K562 (cell line): ENCODE results near the gene ZNF146. TPM values are rescaled to one million over a fixed set of nuclear protein-coding genes. Genes with fewer than 3 reads are reported as not detected.

Experiments used
- ATAC-seq: fragments of 200-7000 bp; cut with Tn5 transposase; 3 replicates; pipeline ENCODE4 v1.9.1; 2020; ENCODE audit warnings: moderate library complexity
- BruUV-seq: library from RNA; stranded (reverse); fragments of 400-500 nt; replicated peaks from 2 replicates; lab custom pipeline; 2021; lab: Mats Ljungman, UMichigan
- CTCF ChIA-PET: fragments of 300-600 bp; formaldehyde crosslinking; extraction: SDS; loops from one replicate; lab custom pipeline; 2021; ENCODE audit warnings: low intra/inter-chr PET ratio; lab: Yijun Ruan, JAX
- POLR2A ChIA-PET: fragments of 300-600, 350-650 bp; sonication (Branson Sonifier 250); formaldehyde crosslinking; extraction: SDS; loops from one replicate; lab custom pipeline; 2021; ENCODE audit warnings: antibody characterized with exemption, inconsistent platforms; lab: Yijun Ruan, JAX
- DNase-seq, 4 experiments: peaks; one replicate each; pipeline versions ENCODE4 v3.0.0 to v3.0.0-alpha.2; 2011 to 2018; ENCODE audit warnings: low spot score in 3 of 4, mixed read lengths in 3 of 4; ENCODE audit errors: extremely low read depth in 1 of 4
- FAIRE-seq: peaks from 2 replicates; lab custom pipeline; 2011; peaks lifted over from hg19 to GRCh38; lab: Jason Lieb, UNC
- H2AFZ ChIP-seq: 2 replicates; pipeline ENCODE4 v1.6.0; 2011; ENCODE audit warnings: low read depth, low read length, control low read depth, inconsistent platforms
- H3K27ac ChIP-seq: fragments of 200-600 bp; 3 replicates; pipeline ENCODE4 v1.8.0; 2011; ENCODE audit warnings: low read depth, mild to moderate bottlenecking, control low read depth, inconsistent platforms, low read length, moderate library complexity, mixed read lengths; ENCODE audit errors: extremely low read depth
- H3K27me3 ChIP-seq, 2 experiments: fragments of 300-600 bp in 1 of 2; 2 replicates in 1 of 2; 3 replicates in 1 of 2; pipeline versions ENCODE4 v1.6.0 to v1.8.0; 2011; ENCODE audit warnings: inconsistent platforms in 2 of 2, low read length in 2 of 2, mild to moderate bottlenecking in 1 of 2, mixed read lengths in 1 of 2, moderate library complexity in 1 of 2; ENCODE audit not compliant: control insufficient read depth in 2 of 2, insufficient read depth in 2 of 2
- H3K36me3 ChIP-seq: fragments of 300-600 bp; 3 replicates; pipeline ENCODE4 v1.8.0; 2011; ENCODE audit warnings: mild to moderate bottlenecking, low read length, inconsistent platforms; ENCODE audit not compliant: control insufficient read depth, insufficient read depth
- H3K4me1 ChIP-seq, 2 experiments: fragments of 200-600 bp in 1 of 2; replicated peaks in 1 of 2; 2 replicates in 1 of 2; 3 replicates in 1 of 2; pipeline versions ENCODE4 v1.5.1 to v1.8.0; 2011; ENCODE audit warnings: inconsistent platforms in 2 of 2, low read length in 2 of 2, mild to moderate bottlenecking in 1 of 2, mixed read lengths in 1 of 2, moderate library complexity in 1 of 2; ENCODE audit not compliant: control insufficient read depth in 2 of 2, insufficient read depth in 2 of 2
- H3K4me2 ChIP-seq: 2 replicates; pipeline ENCODE4 v1.6.1; 2011; ENCODE audit warnings: low read length, control low read depth, inconsistent platforms, mixed read lengths; ENCODE audit not compliant: insufficient read depth
- H3K4me3 ChIP-seq: fragments of 200-600 bp; sonication (generic), shearing (Covaris generic); 2 replicates; pipeline ENCODE4 v1.5.1; 2016; ENCODE audit warnings: control low read depth, inconsistent platforms
- H3K79me2 ChIP-seq: fragments of 200-600 bp; 3 replicates; pipeline ENCODE4 v1.8.0; 2011; ENCODE audit warnings: low read length, inconsistent platforms; ENCODE audit not compliant: control insufficient read depth, insufficient read depth
- H3K9ac ChIP-seq, 2 experiments: 2 replicates each; pipeline versions ENCODE4 v1.6.0 to v1.6.1; 2011; ENCODE audit warnings: low read depth in 2 of 2, low read length in 2 of 2, control low read depth in 1 of 2, inconsistent platforms in 1 of 2, mild to moderate bottlenecking in 1 of 2, mixed read lengths in 1 of 2; ENCODE audit not compliant: insufficient read depth in 1 of 2
- H3K9me1 ChIP-seq: one replicate; pipeline ENCODE4 v1.6.0; 2011; ENCODE audit warnings: inconsistent platforms, mild to moderate bottlenecking, low read length, moderate library complexity; ENCODE audit not compliant: control insufficient read depth, insufficient read depth
- H3K9me3 ChIP-seq: replicated peaks from 2 replicates; pipeline ENCODE4 v1.5.1; 2011; ENCODE audit warnings: low read depth, low read length, inconsistent platforms; ENCODE audit not compliant: control insufficient read depth, insufficient read depth
- H4K20me1 ChIP-seq: replicated peaks from 2 replicates; pipeline ENCODE4 v1.6.1; 2011; ENCODE audit warnings: low read length, inconsistent platforms, mixed read lengths; ENCODE audit not compliant: control insufficient read depth, insufficient read depth
- AFF4 ChIP-seq: sonication (generic); formaldehyde crosslinking; IDR thresholded peaks from 2 replicates; pipeline ENCODE4 v1.8.0; 2023; ENCODE audit warnings: mild to moderate bottlenecking, missing genetic modification reagents
- CHD1 ChIP-seq: fragments of 200-600 bp; sonication (generic); IDR thresholded peaks from one replicate; pipeline ENCODE4 v1.6.1; 2012; ENCODE audit warnings: mild to moderate bottlenecking, moderate library complexity, low read length, inconsistent platforms
- ELF1 ChIP-seq: fragments of 200-800 bp; sonication (Bioruptor generic); IDR thresholded peaks from 2 replicates; pipeline ENCODE4 v1.6.1; 2016; ENCODE audit warnings: missing genetic modification characterization, missing compliant biosample characterization
- HLTF ChIP-seq: fragments of 450-650 bp; IDR thresholded peaks from 2 replicates; pipeline ENCODE4 v1.6.1; 2016
- L3MBTL2 ChIP-seq: fragments of 450-650 bp; IDR thresholded peaks from 2 replicates; pipeline ENCODE4 v1.6.1; 2016; ENCODE audit warnings: mild to moderate bottlenecking, moderate library complexity
- NCOA2 ChIP-seq, 2 experiments: fragments of 450-650 bp; IDR thresholded peaks; 2 replicates each; pipeline ENCODE4 v1.6.1; 2018; ENCODE audit warnings: mild to moderate bottlenecking in 2 of 2, moderate library complexity in 1 of 2; ENCODE audit not compliant: partially characterized antibody in 2 of 2
- NFRKB ChIP-seq: fragments of 450-650 bp; IDR thresholded peaks from 2 replicates; pipeline ENCODE4 v1.6.1; 2016; ENCODE audit warnings: low read depth
- SMAD2 ChIP-seq: fragments of 150-350 bp; IDR thresholded peaks from 2 replicates; pipeline ENCODE4 v1.6.1; 2014; ENCODE audit warnings: low read depth, mild to moderate bottlenecking, low read length
- SMARCC2 ChIP-seq: fragments of 450-650 bp; IDR thresholded peaks from 2 replicates; pipeline ENCODE4 v1.6.1; 2017; ENCODE audit warnings: antibody characterized with exemption, moderate library complexity, mild to moderate bottlenecking, low read depth
- ZBTB26 ChIP-seq: fragments of 450-650 bp; formaldehyde crosslinking; IDR thresholded peaks from 2 replicates; pipeline ENCODE4 v1.4.0; 2022; ENCODE audit warnings: missing genetic modification characterization
- ZFX ChIP-seq: sonication (generic); formaldehyde crosslinking; IDR thresholded peaks from 2 replicates; pipeline ENCODE4 v1.8.0; 2022; ENCODE audit warnings: mild to moderate bottlenecking, missing genetic modification reagents, moderate library complexity
- WGBS: fragments of 100-300 bp; shearing (Covaris generic); methylation state at CpG from one replicate; pipeline ENCODE4 v1.1.6; 2016; ENCODE audit warnings: low coverage, mixed read lengths; ENCODE audit not compliant: insufficient coverage; ENCODE audit errors: missing lambda C conversion rate; 5-methylcytosine and 5-hydroxymethylcytosine counted together
- in situ Hi-C: fragments of 300-500 bp; cut with MboI; formaldehyde crosslinking; loops from 4 replicates; pipeline ENCODE4 v1.15.0; 2018; ENCODE audit warnings: inconsistent platforms, mixed read lengths
- intact Hi-C: fragments of 100-400 bp; cut with micrococcal nuclease; formaldehyde crosslinking; loops from 2 replicates; pipeline ENCODE4 v1.14.2; 2022
- polyA plus RNA-seq, 8 experiments: library from polyadenylated mRNA; depleted of rRNA in 4 of 8; stranded (reverse) in 5 of 8; unstranded in 3 of 8; fragments of >200 nt; fragmentation: Nextera tagmentation in 2 of 8; fragmentation: Illumina TruSeq in 1 of 8; extraction: Ambion mirVana in 2 of 8; extraction: Trizol in 1 of 8; gene quantifications; 2 replicates each; pipeline versions ENCODE4 v1.2.1 to v1.2.3, GENCODE V29; 2011 to 2014; ENCODE audit warnings: inconsistent platforms in 1 of 8, missing spikeins in 1 of 8
- total RNA-seq, 7 experiments: library from RNA; depleted of rRNA in 6 of 7; stranded (reverse); fragments of >200 nt in 6 of 7; fragmentation: Illumina TruSeq in 2 of 7; extraction: Trizol in 2 of 7; gene quantifications; 2 replicates each; pipeline versions ENCODE4 v1.2.1 to v1.2.3, GENCODE V29; 2011 to 2021; ENCODE audit warnings: low replicate concordance in 1 of 7
- TF ChIP-seq, protein P1 (sequence below), 2 experiments: fragments of 450-650 bp; IDR thresholded peaks; 2 replicates each; pipeline ENCODE4 v1.6.1; 2018; ENCODE audit warnings: mild to moderate bottlenecking in 2 of 2, low read depth in 1 of 2; ENCODE audit not compliant: partially characterized antibody in 2 of 2

ZNF146 gene
- total and polyA plus RNA-seq, 9 of the 15 experiments (the other 6 are each of a cell fraction or from before 2014, with no cell fraction given), result 36.2 to 195 (median 116) TPM

DNA sequence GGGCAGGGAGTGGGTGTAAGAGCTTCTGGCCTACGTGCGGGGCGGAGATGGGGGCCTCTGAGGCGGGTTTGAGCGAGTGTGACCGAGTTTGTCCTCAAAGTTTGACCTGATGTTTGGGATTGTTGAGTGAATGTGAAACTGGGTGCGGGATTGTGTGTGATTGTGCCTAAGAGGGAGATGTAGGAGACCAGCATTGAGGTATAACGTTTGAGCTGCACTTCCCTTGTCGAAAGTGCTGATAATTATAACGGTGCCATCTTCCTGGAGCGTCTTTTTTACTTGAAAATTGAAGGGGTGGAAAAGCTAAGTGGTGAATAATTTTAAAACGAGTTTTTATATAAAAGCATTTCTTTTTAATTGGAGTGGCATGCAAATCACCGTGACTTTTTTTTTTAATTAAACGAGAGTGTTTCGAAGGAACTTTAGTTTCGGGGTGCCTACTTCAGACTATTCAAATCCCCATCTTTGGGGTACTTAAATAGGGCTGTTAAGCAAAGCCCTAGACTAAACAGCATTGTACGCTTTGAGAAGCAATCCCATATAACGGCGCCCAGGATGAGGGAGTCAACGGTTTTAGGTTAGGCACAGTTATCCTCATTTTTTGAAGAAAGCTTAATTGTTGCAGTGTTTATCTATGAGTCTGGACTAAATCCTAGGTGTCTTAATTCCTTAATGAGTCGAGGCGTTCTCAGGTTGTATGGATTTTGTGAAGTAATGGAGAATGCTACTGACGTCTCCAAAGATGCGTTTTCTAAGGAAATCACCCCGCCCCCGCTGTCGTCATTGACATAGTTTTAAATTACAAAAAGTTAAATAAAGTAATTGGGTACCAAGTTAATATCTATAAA lies 594 bp downstream of the ZNF146 start:
- peak overlapping the region; percentile 97 for H3K27ac ChIP-seq
- no peaks in the 10 kb centered on the region for H3K9me1 ChIP-seq
- TSS peak; percentile 88 for BruUV-seq
- H3K9me3 ChIP-seq, result no peaks in the 10 kb centered on the region
- H2AFZ ChIP-seq, result peak overlapping the region; percentile 99
- CTCF ChIA-PET, result no interaction called here
- peaks cover 4 to 17% of the 10 kb centered on the region in 2 experiments; a peak in 4 of 5 replicates for H3K4me1 ChIP-seq
- FAIRE-seq (no peak), DNase-seq (peak in 2 of 4 experiments; percentile 30 to 57), ATAC-seq (no peak)
- peaks cover 22% of the 10 kb centered on the region for H3K36me3 ChIP-seq
- POLR2A ChIA-PET, result interaction anchor here (0.6 to 2.6 kb wide), 13 partner anchors 9 to 1002 kb away, joined by 3 to 13 read pairs (median 4); partner anchors contain the start of genes ZNF383 and ZNF566
- intact Hi-C loops (no loop called here), in situ Hi-C loops (no loop called here)
- peak overlapping the region; percentile 80 for H3K4me3 ChIP-seq
- WGBS, result under 1% methylated on average over 27 of the region's 27 CpGs
- H3K27me3 ChIP-seq, result no peaks in the 10 kb centered on the region
- peaks cover 63% of the 10 kb centered on the region for H3K79me2 ChIP-seq
- H3K9ac ChIP-seq, result peak overlapping the region; percentile 97 to 99
- no peaks in the 10 kb centered on the region for H4K20me1 ChIP-seq
- peak overlapping the region; percentile 99 for H3K4me2 ChIP-seq
- TF ChIP-seq, protein P1, sequence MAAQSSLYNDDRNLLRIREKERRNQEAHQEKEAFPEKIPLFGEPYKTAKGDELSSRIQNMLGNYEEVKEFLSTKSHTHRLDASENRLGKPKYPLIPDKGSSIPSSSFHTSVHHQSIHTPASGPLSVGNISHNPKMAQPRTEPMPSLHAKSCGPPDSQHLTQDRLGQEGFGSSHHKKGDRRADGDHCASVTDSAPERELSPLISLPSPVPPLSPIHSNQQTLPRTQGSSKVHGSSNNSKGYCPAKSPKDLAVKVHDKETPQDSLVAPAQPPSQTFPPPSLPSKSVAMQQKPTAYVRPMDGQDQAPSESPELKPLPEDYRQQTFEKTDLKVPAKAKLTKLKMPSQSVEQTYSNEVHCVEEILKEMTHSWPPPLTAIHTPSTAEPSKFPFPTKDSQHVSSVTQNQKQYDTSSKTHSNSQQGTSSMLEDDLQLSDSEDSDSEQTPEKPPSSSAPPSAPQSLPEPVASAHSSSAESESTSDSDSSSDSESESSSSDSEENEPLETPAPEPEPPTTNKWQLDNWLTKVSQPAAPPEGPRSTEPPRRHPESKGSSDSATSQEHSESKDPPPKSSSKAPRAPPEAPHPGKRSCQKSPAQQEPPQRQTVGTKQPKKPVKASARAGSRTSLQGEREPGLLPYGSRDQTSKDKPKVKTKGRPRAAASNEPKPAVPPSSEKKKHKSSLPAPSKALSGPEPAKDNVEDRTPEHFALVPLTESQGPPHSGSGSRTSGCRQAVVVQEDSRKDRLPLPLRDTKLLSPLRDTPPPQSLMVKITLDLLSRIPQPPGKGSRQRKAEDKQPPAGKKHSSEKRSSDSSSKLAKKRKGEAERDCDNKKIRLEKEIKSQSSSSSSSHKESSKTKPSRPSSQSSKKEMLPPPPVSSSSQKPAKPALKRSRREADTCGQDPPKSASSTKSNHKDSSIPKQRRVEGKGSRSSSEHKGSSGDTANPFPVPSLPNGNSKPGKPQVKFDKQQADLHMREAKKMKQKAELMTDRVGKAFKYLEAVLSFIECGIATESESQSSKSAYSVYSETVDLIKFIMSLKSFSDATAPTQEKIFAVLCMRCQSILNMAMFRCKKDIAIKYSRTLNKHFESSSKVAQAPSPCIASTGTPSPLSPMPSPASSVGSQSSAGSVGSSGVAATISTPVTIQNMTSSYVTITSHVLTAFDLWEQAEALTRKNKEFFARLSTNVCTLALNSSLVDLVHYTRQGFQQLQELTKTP (IDR thresholded peaks at IDR 0.05; ENCODE audit: low read depth in 1 of 2, partially characterized antibody in 2 of 2), result peak in 1 of 2 experiments; percentile 19
- peak; percentile 33; the same call in 1 of the 2 replicates for TF ChIP-seq AFF4 (CRISPR knock-in tag)
- peak; percentile 55 for TF ChIP-seq ELF1 (tag)
- no peak for TF ChIP-seq NCOA2 (IDR thresholded peaks at IDR 0.05; ENCODE audit: partially characterized antibody in 2 of 2)
- TF ChIP-seq ZBTB26, result peak; percentile 80; the same call in 1 of the 2 replicates
- peak; percentile 78 for TF ChIP-seq CHD1
- TF ChIP-seq ZFX (CRISPR knock-in tag), result peak; percentile 61; the same call in 1 of the 2 replicates
- no peak for TF ChIP-seq SMARCC2
- no peak for TF ChIP-seq SMAD2
- no peak for TF ChIP-seq L3MBTL2
- peak; percentile 88 for TF ChIP-seq NFRKB
- peak; percentile 82; the same call in 1 of the 2 replicates for TF ChIP-seq HLTF
